Astrocyte (in vitro differentiated cells and primary cell): ENCODE data around the gene YPEL1.

Experiments used
- CTCF ChIP-seq: IDR thresholded peaks from 2 replicates; pipeline ENCODE4 v1.5.1; 2011; ENCODE audit warnings: low read depth, mild to moderate bottlenecking, inconsistent platforms, low read length, moderate library complexity; ENCODE audit not compliant: insufficient read depth
- EZH2 ChIP-seq: IDR thresholded peaks from 2 replicates; pipeline ENCODE4 v1.6.1; 2012; ENCODE audit warnings: mild to moderate bottlenecking, low read length, inconsistent platforms; ENCODE audit not compliant: insufficient read depth

GRCh38 chr22:21694795-21695429, 40.7 kb downstream of the YPEL1 start:
- TF ChIP-seq CTCF (no peak), EZH2 (no peak)
